Activated CD8-positive, alpha-beta T cell treated with anti-CD3 and anti-CD28 coated beads, Interleukin-2, amount 10 ng/mL, durations not matched to agents 7 days and 5 days (primary cell): ENCODE data around the gene KIF26B. TPM values are rescaled to one million over a fixed set of nuclear protein-coding genes. Genes with fewer than 3 reads are reported as not detected.
A peak's percentile ranks its signal among the peaks of the same experiment; 100 is the strongest.

Experiments
- ATAC-seq: fragments of 150-1000 bp; cut with Tn5 transposase; one replicate; pipeline ENCODE4 v1.10.0; 2021; ENCODE audit warnings: moderate library complexity
- CTCF ChIA-PET: fragments of 350-600 bp; sonication (Branson Sonifier 250); formaldehyde crosslinking; loops from one replicate; lab custom pipeline; 2021; ENCODE audit warnings: antibody characterized with exemption; lab: Charles Lee
- POLR2A ChIA-PET: fragments of 350-600 bp; sonication (Branson Sonifier 250); formaldehyde crosslinking; loops from one replicate; lab custom pipeline; 2021; ENCODE audit warnings: antibody characterized with exemption; lab: Charles Lee
- DNase-seq: peaks from one replicate; pipeline ENCODE4 v3.0.0-alpha.2; 2020
- H3K27ac Mint-ChIP-seq: one replicate; pipeline ENCODE4 v1.8.0; 2021; ENCODE audit warnings: mild to moderate bottlenecking, mixed read lengths
- H3K27me3 Mint-ChIP-seq: one replicate; pipeline ENCODE4 v1.8.0; 2021; ENCODE audit warnings: low read depth, mixed read lengths
- H3K36me3 Mint-ChIP-seq: one replicate; pipeline ENCODE4 v1.8.0; 2021; ENCODE audit warnings: low read depth, mixed read lengths
- H3K4me1 Mint-ChIP-seq: one replicate; pipeline ENCODE4 v1.8.0; 2021; ENCODE audit warnings: low read depth, mixed read lengths
- H3K4me3 Mint-ChIP-seq: one replicate; pipeline ENCODE4 v1.8.0; 2021; ENCODE audit warnings: mild to moderate bottlenecking, mixed read lengths
- H3K9me3 Mint-ChIP-seq: one replicate; pipeline ENCODE4 v1.8.0; 2022; ENCODE audit warnings: mixed read lengths; ENCODE audit not compliant: insufficient read depth
- total RNA-seq, 2 experiments: library from RNA; stranded (reverse); gene quantifications; one replicate each; pipeline ENCODE4 v1.2.3, GENCODE V29; 2021

KIF26B gene
- total RNA-seq: under 1 TPM; 0.03 to 0.08 TPM

GRCh38 chr1:245154429-245155271 lies at the start of gene KIF26B:
TSS of gene KIF26B (plus strand) at chr1:245154985. CDS start at chr1:245155425, 440 bp downstream.
- H3K27me3 Mint-ChIP-seq: peaks cover 60% of the 10 kb centered on the region
- H3K9me3 Mint-ChIP-seq: no peaks in the 10 kb centered on the region
- CTCF ChIA-PET: interaction anchor here (1.0 to 3.2 kb wide), 5 partner anchors 10 to 961 kb away, joined by 3 to 27 read pairs (median 8); no protein-coding TSS in a partner anchor
- H3K4me3 Mint-ChIP-seq: peak within 1 kb of the TSS; percentile 75
- POLR2A ChIA-PET: no interaction called here
- H3K27ac Mint-ChIP-seq: no peak within 1 kb of the TSS
- ATAC-seq (peak; percentile 6), DNase-seq (peak; percentile 52)
- no peaks in the 10 kb centered on the region for H3K36me3 Mint-ChIP-seq
- H3K4me1 Mint-ChIP-seq: peaks cover 26% of the 10 kb centered on the region

DNA sequence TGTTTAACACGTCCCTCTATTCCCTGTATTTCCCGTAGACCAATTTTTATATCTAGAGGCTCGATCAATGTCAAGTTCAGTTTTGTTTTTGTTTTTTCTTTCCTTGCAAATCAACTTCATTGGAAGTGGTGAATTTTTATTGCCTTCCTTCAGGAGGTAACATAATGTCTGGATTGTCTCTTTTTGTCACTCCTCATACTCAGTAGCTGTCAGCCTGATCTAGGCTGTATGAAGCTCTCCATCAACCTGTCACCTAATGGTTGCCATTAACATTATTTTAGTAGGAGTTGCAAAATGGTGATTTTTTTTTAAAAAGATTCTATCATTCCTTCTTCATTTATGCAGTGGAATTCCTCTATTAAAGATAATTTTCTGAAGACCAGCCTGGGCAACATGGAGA lies 49.7 kb upstream of the KIF26B start:
- H3K27ac Mint-ChIP-seq: no peak overlapping the region
- H3K36me3 Mint-ChIP-seq: no peaks in the 10 kb centered on the region
- ATAC-seq (no peak), DNase-seq (no peak)
- H3K27me3 Mint-ChIP-seq: no peaks in the 10 kb centered on the region
- no peaks in the 10 kb centered on the region for H3K4me1 Mint-ChIP-seq
- no peak overlapping the region for H3K4me3 Mint-ChIP-seq
- ChIA-PET CTCF (no interaction called here), POLR2A (no interaction called here)
- no peaks in the 10 kb centered on the region for H3K9me3 Mint-ChIP-seq

GRCh38 chr1:245105815-245106410 lies 48.9 kb upstream of the KIF26B start:
- Mint-ChIP-seq H3K4me1 (no peaks in the 10 kb centered on the region), H3K36me3 (no peaks in the 10 kb centered on the region), H3K27ac (no peak overlapping the region), H3K27me3 (no peaks in the 10 kb centered on the region), H3K9me3 (no peaks in the 10 kb centered on the region), H3K4me3 (no peak overlapping the region)
- CTCF ChIA-PET: no interaction called here
- DNase-seq: no peak
- POLR2A ChIA-PET: no interaction called here
- ATAC-seq: no peak

GRCh38 chr1:245107776-245108114 lies 47.0 kb upstream of the KIF26B start:
- no peak overlapping the region for H3K27ac Mint-ChIP-seq
- CTCF ChIA-PET: no interaction called here
- H3K36me3 Mint-ChIP-seq: no peaks in the 10 kb centered on the region
- POLR2A ChIA-PET: no interaction called here
- H3K4me1 Mint-ChIP-seq: no peaks in the 10 kb centered on the region
- ATAC-seq: no peak
- no peaks in the 10 kb centered on the region for H3K27me3 Mint-ChIP-seq
- DNase-seq: no peak
- no peak overlapping the region for H3K4me3 Mint-ChIP-seq
- H3K9me3 Mint-ChIP-seq: no peaks in the 10 kb centered on the region

- no peak overlapping the region for H3K27ac Mint-ChIP-seq
- no peak overlapping the region for H3K4me3 Mint-ChIP-seq
- no peaks in the 10 kb centered on the region for H3K27me3 Mint-ChIP-seq
- H3K9me3 Mint-ChIP-seq: no peaks in the 10 kb centered on the region
- H3K4me1 Mint-ChIP-seq: no peaks in the 10 kb centered on the region
- ChIA-PET CTCF (no interaction called here), POLR2A (no interaction called here)
- no peaks in the 10 kb centered on the region for H3K36me3 Mint-ChIP-seq
- DNase-seq (no peak), ATAC-seq (no peak)
These were observed 46.5 kb upstream of the KIF26B start for GRCh38 chr1:245108246-245108645.

DNA sequence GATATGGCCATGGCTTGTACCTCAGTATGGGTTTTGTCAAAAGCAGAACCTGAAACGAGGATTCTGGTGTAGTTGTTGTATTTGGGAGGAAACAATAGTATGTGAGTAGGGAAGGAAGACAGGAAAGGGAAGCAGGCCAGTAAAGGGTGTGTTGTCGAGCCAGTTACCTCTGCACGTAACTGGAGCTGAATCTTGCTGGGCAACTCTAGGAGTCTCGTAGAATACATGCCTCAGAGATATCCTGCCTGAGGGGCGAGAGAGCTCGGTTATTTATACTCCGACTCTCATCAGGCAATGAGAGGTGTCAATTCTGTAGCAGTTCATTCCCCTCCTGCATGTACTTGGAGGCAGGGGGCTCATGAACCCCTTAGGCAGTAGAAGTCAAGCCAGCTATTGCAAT lies 45.9 kb upstream of the KIF26B start:
- H3K4me1 Mint-ChIP-seq: no peaks in the 10 kb centered on the region
- ATAC-seq: no peak
- H3K27me3 Mint-ChIP-seq: no peaks in the 10 kb centered on the region
- no peaks in the 10 kb centered on the region for H3K36me3 Mint-ChIP-seq
- DNase-seq: no peak
- H3K4me3 Mint-ChIP-seq: no peak overlapping the region
- ChIA-PET POLR2A (no interaction called here), CTCF (no interaction called here)
- no peak overlapping the region for H3K27ac Mint-ChIP-seq
- no peaks in the 10 kb centered on the region for H3K9me3 Mint-ChIP-seq

DNA sequence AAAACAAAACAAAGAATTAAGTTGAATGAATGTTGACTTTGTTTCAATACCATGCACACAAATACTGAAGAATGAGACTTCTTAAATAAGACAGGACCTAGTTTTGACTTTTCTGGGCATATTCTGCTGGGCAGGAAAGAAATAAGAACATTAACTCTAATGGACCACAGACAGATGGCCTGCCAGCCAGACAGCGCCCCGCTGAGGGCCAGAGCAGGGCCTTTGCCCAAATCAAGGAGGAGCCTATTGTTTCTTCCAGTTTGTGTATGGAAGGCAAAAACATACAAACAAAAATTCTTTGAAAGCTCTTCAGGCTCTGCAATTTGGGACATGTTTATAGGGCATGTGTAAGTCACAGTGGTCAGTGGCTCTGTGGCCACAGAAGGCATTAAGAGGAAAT lies 44.4 kb upstream of the KIF26B start:
- no peaks in the 10 kb centered on the region for H3K4me1 Mint-ChIP-seq
- no peak overlapping the region for H3K4me3 Mint-ChIP-seq
- no peaks in the 10 kb centered on the region for H3K27me3 Mint-ChIP-seq
- ChIA-PET CTCF (no interaction called here), POLR2A (no interaction called here)
- no peak for DNase-seq
- H3K36me3 Mint-ChIP-seq: no peaks in the 10 kb centered on the region
- no peak overlapping the region for H3K27ac Mint-ChIP-seq
- no peak for ATAC-seq
- H3K9me3 Mint-ChIP-seq: no peaks in the 10 kb centered on the region

GRCh38 chr1:245111073-245111472 lies 43.7 kb upstream of the KIF26B start:
- Mint-ChIP-seq H3K4me3 (no peak overlapping the region), H3K27ac (no peak overlapping the region), H3K27me3 (no peaks in the 10 kb centered on the region), H3K9me3 (no peaks in the 10 kb centered on the region), H3K4me1 (no peaks in the 10 kb centered on the region), H3K36me3 (no peaks in the 10 kb centered on the region)
- ChIA-PET CTCF (interaction anchor here (1.0 kb wide), 1 partner anchor 41 kb away, joined by 3 read pairs; no protein-coding TSS in a partner anchor), POLR2A (no interaction called here)
- no peak for DNase-seq
- ATAC-seq: no peak

DNA sequence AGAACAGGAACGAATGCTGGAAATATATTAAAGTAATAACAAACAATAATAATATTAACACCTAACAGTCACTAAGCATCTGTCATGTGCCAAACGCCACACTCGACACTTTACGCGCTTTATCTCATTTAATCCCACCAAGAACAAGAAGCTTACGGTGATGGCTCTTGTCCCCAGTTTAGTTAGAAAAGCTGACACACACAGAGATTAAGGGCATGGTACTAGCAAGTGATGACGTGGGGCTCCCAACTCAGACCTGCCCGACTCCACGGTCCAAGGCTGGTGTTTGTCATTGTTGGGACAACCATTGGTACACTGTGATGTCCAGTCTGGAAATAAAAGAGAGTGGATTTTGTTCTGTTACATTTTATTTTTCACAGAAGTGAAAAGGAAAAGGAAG lies 41.1 kb upstream of the KIF26B start:
- ATAC-seq: no peak
- DNase-seq: no peak
- H3K9me3 Mint-ChIP-seq: no peaks in the 10 kb centered on the region
- no peak overlapping the region for H3K27ac Mint-ChIP-seq
- H3K4me1 Mint-ChIP-seq: no peaks in the 10 kb centered on the region
- POLR2A ChIA-PET: no interaction called here
- H3K36me3 Mint-ChIP-seq: no peaks in the 10 kb centered on the region
- no peaks in the 10 kb centered on the region for H3K27me3 Mint-ChIP-seq
- CTCF ChIA-PET: no interaction called here
- H3K4me3 Mint-ChIP-seq: no peak overlapping the region

DNA sequence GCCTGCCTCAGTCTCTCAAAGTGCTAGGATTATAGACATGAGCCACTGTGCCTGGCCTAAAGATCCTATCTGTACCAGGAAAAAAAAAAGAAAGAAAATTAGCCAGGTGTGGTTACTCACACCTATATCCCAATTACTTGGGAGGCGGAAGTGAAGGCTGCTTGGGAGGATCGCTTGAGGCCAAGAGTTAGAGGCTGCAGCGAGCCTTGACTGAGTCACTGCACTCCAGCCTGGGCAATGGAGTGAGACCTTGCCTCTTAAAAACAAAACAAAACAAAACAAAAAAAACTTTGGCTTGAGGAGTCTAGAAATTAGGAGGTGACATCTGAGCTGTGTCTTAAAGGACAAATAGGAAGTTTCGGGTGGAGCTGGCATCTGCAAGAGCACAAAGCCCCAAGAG lies 38.7 kb upstream of the KIF26B start:
- no peak overlapping the region for H3K27ac Mint-ChIP-seq
- ATAC-seq (no peak), DNase-seq (no peak)
- POLR2A ChIA-PET: no interaction called here
- H3K9me3 Mint-ChIP-seq: no peaks in the 10 kb centered on the region
- H3K4me3 Mint-ChIP-seq: no peak overlapping the region
- no peaks in the 10 kb centered on the region for H3K36me3 Mint-ChIP-seq
- H3K27me3 Mint-ChIP-seq: no peaks in the 10 kb centered on the region
- CTCF ChIA-PET: no interaction called here
- no peaks in the 10 kb centered on the region for H3K4me1 Mint-ChIP-seq

DNA sequence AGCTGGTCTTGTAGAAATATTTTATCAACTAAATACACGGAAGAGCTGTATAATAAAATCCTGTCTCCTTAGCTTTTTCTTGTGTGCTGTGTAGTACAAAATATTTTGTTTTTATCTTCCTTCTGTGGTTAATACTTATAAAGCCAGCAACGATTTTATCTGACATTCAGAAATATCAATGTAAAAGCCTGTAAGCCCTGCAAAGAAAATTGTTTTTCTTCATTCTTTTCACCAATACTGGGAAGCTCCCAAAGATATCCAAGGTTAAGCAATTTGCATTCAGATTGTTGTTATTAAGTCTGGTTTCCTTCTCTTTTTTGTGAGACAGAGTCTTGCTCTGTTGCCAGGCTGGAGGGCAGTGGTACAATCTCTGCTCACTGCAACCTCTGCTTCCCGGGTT lies 38.0 kb upstream of the KIF26B start:
- H3K36me3 Mint-ChIP-seq: no peaks in the 10 kb centered on the region
- DNase-seq (no peak), ATAC-seq (no peak)
- H3K27ac Mint-ChIP-seq: no peak overlapping the region
- POLR2A ChIA-PET: no interaction called here
- H3K9me3 Mint-ChIP-seq: no peaks in the 10 kb centered on the region
- H3K27me3 Mint-ChIP-seq: no peaks in the 10 kb centered on the region
- no peak overlapping the region for H3K4me3 Mint-ChIP-seq
- no peaks in the 10 kb centered on the region for H3K4me1 Mint-ChIP-seq
- CTCF ChIA-PET: no interaction called here

- no peaks in the 10 kb centered on the region for H3K4me1 Mint-ChIP-seq
- CTCF ChIA-PET: no interaction called here
- no peaks in the 10 kb centered on the region for H3K27me3 Mint-ChIP-seq
- H3K27ac Mint-ChIP-seq: no peak overlapping the region
- no peak for DNase-seq
- no peaks in the 10 kb centered on the region for H3K9me3 Mint-ChIP-seq
- ATAC-seq: no peak
- no peak overlapping the region for H3K4me3 Mint-ChIP-seq
- no peaks in the 10 kb centered on the region for H3K36me3 Mint-ChIP-seq
- POLR2A ChIA-PET: no interaction called here
These were observed 36.7 kb upstream of the KIF26B start for GRCh38 chr1:245118066-245118465.
